GM19463 (cell line): ENCODE data around the gene NAA20.
A peak's percentile ranks its signal among the peaks of the same experiment; 100 is the strongest.

Source experiments
- ATAC-seq: cut with Tn5 transposase; IDR thresholded peaks from one replicate; pipeline ENCODE4 v1.9.1; 2021; ENCODE audit warnings: mild to moderate bottlenecking, moderate library complexity; ENCODE audit not compliant: unreplicated experiment

Gene NAA20

GRCh38 chr20:20017844-20018185, 653 bp downstream of the NAA20 start:
- no peak for ATAC-seq

- no peak for ATAC-seq
These were observed 1.2 kb downstream of the NAA20 start for GRCh38 chr20:20018366-20018765.

DNA sequence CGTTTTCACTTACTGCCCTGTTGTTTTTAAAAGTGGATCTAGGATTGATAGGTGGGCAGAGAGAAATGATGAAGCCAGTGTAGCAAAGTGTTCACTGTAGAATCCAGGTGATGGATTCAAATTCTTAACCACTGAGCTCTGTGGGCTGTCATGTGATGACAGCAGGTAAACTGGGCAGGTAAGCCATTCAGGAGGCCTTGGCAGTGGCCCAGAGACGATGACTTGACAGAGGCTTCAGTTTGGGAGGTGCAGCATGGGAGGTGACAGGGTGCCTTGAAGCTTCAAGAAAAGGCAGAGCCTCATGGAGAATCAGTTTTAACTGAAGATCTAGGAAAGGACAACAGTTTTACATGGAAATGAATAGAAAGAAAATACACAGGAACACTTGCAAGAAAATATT, 2.0 kb downstream of the NAA20 start:
- ATAC-seq = no peak

DNA sequence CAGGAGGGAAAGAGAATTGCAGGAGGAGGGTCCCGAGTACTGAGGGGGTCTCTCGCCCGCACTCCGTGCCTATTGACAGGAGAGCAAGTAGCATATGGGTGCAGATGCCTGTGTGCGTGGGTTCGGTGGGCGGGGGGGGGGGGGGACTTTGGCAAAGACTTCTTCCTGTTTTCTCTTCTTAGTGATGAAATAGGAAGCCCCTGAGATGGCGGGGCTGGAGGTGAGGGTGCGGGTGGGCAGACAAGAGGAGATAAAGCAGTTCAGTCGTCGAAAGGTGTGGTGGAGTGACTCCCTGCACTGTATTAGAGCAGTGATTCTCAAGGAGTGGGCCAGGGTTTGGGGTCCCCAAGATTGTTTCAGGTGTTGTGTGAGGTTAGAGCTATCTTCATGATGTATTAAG, 3.7 kb downstream of the NAA20 start:
- no peak for ATAC-seq

DNA sequence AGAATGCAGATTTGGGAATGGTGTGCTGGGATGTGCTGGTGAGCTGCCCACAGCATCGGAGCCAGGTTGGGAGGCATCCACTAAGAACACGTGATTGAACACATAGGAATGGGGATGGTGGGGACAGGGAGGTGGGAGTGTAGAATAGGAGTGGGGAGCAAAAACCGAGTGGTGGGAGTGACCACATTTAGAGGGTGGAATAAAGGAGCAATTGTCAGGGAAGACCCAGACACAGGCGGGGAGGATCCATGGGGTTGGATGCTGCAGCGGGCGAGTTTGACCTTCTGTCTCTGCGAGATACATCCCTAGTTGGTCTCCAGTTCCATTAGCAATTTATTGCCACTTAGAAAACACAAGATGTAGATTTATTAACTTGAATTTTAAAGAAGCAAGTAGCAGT, 4.7 kb downstream of the NAA20 start:
- ATAC-seq = no peak

DNA sequence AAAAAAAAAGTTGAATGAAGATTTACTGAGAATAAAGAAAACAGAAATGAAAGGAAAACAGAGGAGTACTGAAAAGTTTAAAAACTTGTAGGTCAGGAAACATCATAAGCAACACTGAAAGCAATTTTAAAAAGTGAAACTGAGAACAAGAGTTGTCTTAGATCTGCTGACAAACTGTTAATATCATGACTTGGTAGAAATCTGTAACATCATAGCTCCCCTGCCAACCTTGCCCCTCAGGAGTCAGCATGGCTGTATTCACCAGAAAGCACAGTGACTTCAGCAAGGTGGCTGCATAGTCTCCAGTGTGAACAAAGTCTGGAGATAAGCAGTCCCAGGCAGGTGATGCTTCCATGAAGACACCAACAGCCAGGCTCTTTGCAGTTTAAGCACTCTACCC, 5.3 kb downstream of the NAA20 start:
- ATAC-seq = peak; percentile 74

GRCh38 chr20:20023395-20023794, 6.2 kb downstream of the NAA20 start:
- ATAC-seq = no peak

DNA sequence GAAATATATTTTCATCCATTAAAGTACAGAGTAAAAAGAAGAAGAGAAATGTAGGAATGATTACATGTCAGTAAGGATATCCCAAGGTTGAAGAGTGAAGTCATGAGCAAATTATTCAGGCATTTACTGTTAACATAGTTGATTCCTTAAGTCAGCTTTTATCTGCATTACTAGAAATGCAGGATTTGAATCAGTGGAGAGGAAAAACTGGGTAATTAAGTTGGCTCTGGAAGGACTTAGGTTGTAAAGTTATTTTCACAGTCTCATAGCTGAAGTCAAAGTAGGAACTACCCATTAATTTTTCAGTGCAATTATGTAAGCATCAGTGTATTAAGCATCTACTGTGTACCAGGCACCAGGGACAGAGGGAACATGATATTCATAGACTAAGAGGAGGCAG, 7.8 kb downstream of the NAA20 start:
- ATAC-seq = no peak

GRCh38 chr20:20027284-20027683, 10.1 kb downstream of the NAA20 start:
- no peak for ATAC-seq

GRCh38 chr20:20031790-20032189, 14.6 kb downstream of the NAA20 start:
- no peak for ATAC-seq

- no peak for ATAC-seq
These were observed 17.3 kb downstream of the NAA20 start for GRCh38 chr20:20034486-20034885.

DNA sequence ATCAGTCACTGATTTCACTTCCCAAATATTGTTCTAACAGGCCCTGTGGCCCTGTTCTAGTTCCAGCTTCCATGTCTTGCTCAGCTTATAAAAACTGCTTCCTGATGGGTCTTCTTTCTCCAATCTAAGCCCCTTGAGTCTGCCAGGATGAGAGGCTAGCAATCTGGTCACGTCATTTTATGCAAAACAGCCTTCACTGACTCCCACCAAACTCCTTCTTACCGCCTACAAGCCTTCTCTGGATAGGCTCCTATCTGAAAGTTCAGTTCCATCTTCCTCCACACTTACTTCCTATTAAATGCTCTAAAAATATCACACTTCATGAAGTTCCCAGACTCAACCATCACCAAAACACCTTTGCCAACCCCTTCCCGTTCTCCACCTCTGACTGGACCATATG, 19.6 kb downstream of the NAA20 start:
- ATAC-seq = no peak

DNA sequence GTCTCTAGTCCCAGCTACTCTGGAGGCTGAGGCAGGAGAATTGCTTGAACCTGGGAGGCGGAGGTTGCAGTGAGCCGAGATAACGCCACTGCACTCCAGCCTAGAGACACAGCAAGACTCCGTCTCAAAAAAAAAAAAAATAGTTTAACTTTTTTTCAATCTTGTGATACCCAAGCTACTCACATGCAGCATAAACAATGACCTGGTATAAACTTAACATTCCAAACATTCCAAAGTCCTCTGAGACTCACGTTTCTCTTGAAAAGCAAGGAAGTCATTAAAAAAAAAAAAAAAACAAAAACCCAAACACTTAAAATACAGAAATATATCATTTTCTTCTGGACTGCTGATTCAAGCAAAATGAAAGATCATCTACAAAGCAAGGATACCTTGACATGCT, 20.8 kb downstream of the NAA20 start:
- ATAC-seq = no peak

DNA sequence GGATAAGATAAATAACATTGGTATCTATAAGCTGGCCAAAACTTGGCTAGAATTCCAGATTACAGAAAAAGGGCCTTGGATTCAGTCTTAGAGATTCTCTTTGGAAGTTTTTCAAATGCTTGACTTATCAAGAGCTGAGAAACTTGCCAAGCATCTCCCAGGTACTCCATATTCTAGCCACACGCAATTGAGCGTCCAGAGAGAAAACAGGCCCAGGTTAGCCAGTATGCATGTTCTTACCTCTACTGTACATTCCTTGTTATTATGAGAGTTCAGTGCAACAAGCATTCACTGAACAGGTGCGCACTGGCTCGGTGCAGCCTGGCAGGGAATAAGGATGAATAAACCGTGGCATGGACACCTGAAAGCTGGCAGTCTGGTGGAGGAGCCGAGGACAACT, 21.4 kb downstream of the NAA20 start:
- no peak for ATAC-seq

GRCh38 chr20:20039752-20040387, 22.7 kb downstream of the NAA20 start:
- no peak for ATAC-seq

DNA sequence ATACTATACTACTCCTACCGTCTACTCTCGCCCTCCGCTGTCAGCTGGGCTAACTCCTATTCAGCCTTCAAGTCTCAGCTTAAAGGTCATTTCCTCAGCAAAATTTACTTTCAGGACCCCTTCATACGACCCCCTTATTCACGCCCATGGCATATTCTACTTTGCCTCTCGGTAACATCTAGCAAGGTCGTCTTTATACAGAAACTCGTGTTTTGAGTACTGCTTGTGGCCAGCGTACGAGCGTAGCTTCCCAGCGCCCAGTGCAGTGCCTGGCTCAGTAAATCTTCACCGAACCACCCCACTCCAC, 34.6 kb downstream of the NAA20 start:
- ATAC-seq = no peak

DNA sequence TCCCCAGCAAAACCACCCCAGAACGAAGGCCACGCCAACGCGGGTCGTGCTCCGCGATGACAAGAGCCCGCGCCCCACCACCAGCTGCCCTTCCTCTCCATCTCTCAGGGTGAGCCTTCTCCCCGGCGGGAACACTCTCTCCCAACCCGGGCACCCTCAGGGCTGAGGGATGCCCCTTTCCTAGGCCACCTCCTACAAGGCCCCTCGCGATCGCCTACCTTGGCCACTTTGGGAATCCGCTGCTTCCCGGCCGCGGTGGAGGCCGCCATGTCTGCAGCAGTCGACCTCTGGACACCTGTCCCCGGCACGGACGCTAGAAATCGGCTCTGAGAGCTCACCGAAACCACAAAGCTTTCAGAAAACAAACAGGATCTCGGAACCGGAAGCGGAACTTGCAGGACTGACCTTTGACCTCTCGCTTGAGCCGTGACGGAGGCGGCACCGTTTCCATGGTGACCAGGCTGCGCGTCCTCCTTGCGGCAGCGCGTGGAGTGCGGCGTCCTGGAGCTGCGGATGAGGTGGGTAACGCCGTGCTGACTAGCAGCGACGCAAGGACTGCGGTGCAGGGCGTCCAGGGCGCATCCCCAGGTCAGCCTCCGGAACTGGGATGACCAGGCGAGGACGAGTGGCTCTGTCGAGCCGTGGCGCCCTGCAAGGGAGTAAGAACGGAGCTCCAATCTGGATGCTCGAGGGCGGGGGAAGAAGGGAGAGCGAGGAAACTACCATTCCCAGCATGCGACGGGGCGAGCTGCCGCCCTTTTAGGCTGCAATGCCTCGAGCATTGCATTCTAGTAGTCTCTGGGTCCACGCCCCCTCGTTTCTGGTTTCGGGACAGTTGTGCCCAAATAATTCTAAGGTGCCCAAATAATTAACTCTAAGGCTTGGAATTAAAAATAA, 35.2 kb downstream of the NAA20 start, which contains the start of the genes CFAP61 and CRNKL1:
CFAP61 (plus strand) TSS at position 459 of the 897 bp plus-strand sequence. CDS start 4,122 bp downstream, outside the sequence.
CRNKL1 (minus strand) TSS at position 393 of the 897 bp plus-strand sequence; CDS start at position 269, 124 bp downstream.
- ATAC-seq = peak; percentile 92

- no peak for ATAC-seq
These were observed 43.3 kb downstream of the NAA20 start for GRCh38 chr20:20060234-20060998.

GRCh38 chr20:20063941-20064702, 47.0 kb downstream of the NAA20 start:
- no peak for ATAC-seq

DNA sequence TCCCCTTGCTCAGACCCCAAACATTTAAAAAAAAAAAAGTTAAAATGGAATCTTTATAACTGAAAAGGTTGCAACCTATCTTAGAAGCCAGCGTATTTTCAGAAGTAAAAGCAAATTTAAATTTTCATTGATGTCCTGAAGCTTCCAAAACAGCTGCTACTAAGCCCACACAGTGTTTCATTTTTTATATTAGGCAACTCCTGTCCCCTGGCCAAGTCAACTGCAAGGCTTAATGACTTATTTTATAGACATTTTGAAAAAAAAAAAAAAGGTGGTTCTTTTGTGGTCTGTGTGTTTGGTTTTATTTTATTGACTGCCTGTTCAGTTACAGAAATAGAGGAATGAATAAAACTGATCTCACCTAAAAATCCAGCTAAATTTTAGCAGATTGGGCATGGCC, 48.2 kb downstream of the NAA20 start:
- no peak for ATAC-seq
